Activated B cell treated with CpG ODN at 0.5 μM for 24 hours (primary cell): ENCODE results near the gene METTL4. TPM values are rescaled to one million over a fixed set of nuclear protein-coding genes. Genes with fewer than 3 reads are reported as not detected.
A peak's percentile ranks its signal among the peaks of the same experiment; 100 is the strongest.

Source experiments
- ATAC-seq: fragments of 200-7000 bp; cut with Tn5 transposase; one replicate; pipeline ENCODE4 v1.10.0; 2021; ENCODE audit warnings: low read depth, mild to moderate bottlenecking, moderate library complexity
- CTCF ChIA-PET: fragments of 350-600 bp; sonication (Branson Sonifier 250); formaldehyde crosslinking; loops from one replicate; lab custom pipeline; 2021; ENCODE audit warnings: antibody characterized with exemption; lab: Charles Lee
- POLR2A ChIA-PET: fragments of 350-600 bp; sonication (Branson Sonifier 250); formaldehyde crosslinking; loops from one replicate; lab custom pipeline; 2021; ENCODE audit warnings: antibody characterized with exemption; lab: Charles Lee
- DNase-seq: peaks from one replicate; pipeline ENCODE4 v3.0.0; 2022
- H3K27ac Mint-ChIP-seq: one replicate; pipeline ENCODE4 v1.8.0; 2020; ENCODE audit warnings: mixed read lengths
- H3K27me3 Mint-ChIP-seq: one replicate; pipeline ENCODE4 v1.8.0; 2021; ENCODE audit warnings: mixed read lengths
- H3K36me3 Mint-ChIP-seq: one replicate; pipeline ENCODE4 v1.8.0; 2021; ENCODE audit warnings: low read depth, mixed read lengths
- H3K4me1 Mint-ChIP-seq: one replicate; pipeline ENCODE4 v1.8.0; 2021; ENCODE audit warnings: mixed read lengths
- H3K4me3 Mint-ChIP-seq: one replicate; pipeline ENCODE4 v1.8.0; 2020; ENCODE audit warnings: mild to moderate bottlenecking, mixed read lengths
- H3K9me3 Mint-ChIP-seq: one replicate; pipeline ENCODE4 v1.8.0; 2020; ENCODE audit warnings: mixed read lengths
- intact Hi-C: fragments of 100-400 bp; cut with micrococcal nuclease; formaldehyde crosslinking; loops from one replicate; pipeline ENCODE4 v1.15.1; 2024
- total RNA-seq: library from RNA; stranded (reverse); gene quantifications from 2 replicates; pipeline ENCODE4 v1.2.3, GENCODE V29; 2022
- TF ChIP-seq, protein P1 (sequence below): fragments of 200-600 bp; IDR thresholded peaks from one replicate; pipeline ENCODE4 v1.8.0; 2022; ENCODE audit warnings: antibody characterized with exemption, mild to moderate bottlenecking

Gene METTL4
- total RNA-seq, 1 donor from 2014 or later, result 17.4 TPM

DNA sequence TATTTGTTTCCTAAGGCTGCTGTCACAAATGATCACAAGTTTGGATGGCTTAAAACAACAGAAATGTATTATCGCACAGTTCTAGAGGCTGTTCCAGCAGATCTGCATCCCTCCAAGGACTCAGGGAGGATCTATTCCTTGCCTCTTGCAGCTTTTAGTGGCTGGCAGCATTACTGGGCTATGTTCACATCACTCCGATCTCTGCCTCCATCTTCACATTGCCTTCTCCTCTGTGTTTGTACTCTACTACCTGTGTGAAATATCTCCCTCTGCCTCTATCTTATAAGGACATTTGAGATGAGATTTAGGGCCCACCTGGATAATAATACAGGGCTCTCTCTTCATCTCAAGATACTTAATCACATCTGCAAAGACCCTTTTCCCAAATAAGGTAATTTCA lies 19.0 kb upstream of the METTL4 start:
- Mint-ChIP-seq H3K27ac (peak overlapping the region; percentile 74), H3K27me3 (no peaks in the 10 kb centered on the region), H3K9me3 (no peaks in the 10 kb centered on the region), H3K36me3 (no peaks in the 10 kb centered on the region), H3K4me1 (peaks cover 22% of the 10 kb centered on the region), H3K4me3 (peak overlapping the region; percentile 42)
- intact Hi-C loops, result loop anchor here (2.0 kb wide), 1 partner anchor 14 kb away; no protein-coding TSS in a partner anchor
- POLR2A ChIA-PET, result interaction anchor here (1.0 to 6.2 kb wide), 4 partner anchors 15 to 66 kb away, joined by 4 to 53 read pairs (median 7); partner anchors contain the start of genes METTL4, NDC80 and SMCHD1
- CTCF ChIA-PET, result interaction anchor here (1.2 to 1.4 kb wide), 2 partner anchors 15 to 66 kb away, joined by 3 read pairs; partner anchors contain the start of gene SMCHD1
- TF ChIP-seq, protein P1, sequence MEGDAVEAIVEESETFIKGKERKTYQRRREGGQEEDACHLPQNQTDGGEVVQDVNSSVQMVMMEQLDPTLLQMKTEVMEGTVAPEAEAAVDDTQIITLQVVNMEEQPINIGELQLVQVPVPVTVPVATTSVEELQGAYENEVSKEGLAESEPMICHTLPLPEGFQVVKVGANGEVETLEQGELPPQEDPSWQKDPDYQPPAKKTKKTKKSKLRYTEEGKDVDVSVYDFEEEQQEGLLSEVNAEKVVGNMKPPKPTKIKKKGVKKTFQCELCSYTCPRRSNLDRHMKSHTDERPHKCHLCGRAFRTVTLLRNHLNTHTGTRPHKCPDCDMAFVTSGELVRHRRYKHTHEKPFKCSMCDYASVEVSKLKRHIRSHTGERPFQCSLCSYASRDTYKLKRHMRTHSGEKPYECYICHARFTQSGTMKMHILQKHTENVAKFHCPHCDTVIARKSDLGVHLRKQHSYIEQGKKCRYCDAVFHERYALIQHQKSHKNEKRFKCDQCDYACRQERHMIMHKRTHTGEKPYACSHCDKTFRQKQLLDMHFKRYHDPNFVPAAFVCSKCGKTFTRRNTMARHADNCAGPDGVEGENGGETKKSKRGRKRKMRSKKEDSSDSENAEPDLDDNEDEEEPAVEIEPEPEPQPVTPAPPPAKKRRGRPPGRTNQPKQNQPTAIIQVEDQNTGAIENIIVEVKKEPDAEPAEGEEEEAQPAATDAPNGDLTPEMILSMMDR, result no peak
- DNase-seq, result no peak
- no peak for ATAC-seq

DNA sequence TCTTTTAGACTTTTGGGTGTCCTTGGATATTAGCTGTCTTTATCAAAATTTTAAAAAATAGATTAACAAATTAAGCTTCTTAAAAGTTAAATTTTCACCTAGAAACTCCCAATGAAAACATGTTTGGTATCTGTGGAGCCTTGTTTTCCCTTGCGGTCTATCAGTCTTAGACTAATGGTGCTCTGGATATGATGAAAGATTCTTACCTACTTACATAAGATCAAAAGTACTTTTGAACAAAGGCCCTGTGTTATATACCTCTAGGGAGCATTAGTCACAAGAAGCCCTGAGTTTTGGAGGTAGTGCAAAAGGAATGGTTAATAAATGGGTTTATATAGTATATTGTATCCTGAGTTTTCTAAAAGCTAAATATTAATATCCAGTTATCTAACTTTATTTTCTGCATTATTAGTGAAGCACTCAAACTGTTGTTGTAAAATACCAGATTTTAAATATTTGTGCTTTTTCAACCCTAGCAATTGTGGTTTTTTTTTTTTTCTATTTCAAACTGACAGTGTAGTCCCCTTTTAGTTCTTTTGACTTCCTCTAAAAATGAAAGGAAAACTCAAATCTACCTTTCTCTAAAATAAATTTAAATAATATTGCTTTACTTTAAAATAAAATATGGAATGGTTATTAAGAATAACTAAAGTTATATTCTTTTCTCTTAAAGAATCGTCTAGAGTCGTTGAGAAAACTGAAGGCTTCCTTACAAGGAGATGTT lies 18.2 kb upstream of the METTL4 start:
- ChIA-PET POLR2A (interaction anchor here (0.7 to 6.2 kb wide), 8 partner anchors 10 to 326 kb away, joined by 3 to 53 read pairs (median 7); partner anchors contain the start of genes METTL4, NDC80 and SMCHD1), CTCF (interaction anchor here (0.6 to 1.4 kb wide), 3 partner anchors 16 to 66 kb away, joined by 3 read pairs; partner anchors contain the start of gene SMCHD1)
- H3K4me3 Mint-ChIP-seq, result peak overlapping the region; percentile 46
- H3K27ac Mint-ChIP-seq, result peak overlapping the region; percentile 74
- no peak for DNase-seq
- H3K36me3 Mint-ChIP-seq, result no peaks in the 10 kb centered on the region
- TF ChIP-seq, protein P1, result no peak
- H3K9me3 Mint-ChIP-seq, result no peaks in the 10 kb centered on the region
- intact Hi-C loops, result loop anchor here (1.0 to 2.0 kb wide), 3 partner anchors 15 to 47 kb away; partner anchors contain the start of genes METTL4 and NDC80
- peak; percentile 80 for ATAC-seq
- peaks cover 22% of the 10 kb centered on the region for H3K4me1 Mint-ChIP-seq
- H3K27me3 Mint-ChIP-seq, result no peaks in the 10 kb centered on the region

DNA sequence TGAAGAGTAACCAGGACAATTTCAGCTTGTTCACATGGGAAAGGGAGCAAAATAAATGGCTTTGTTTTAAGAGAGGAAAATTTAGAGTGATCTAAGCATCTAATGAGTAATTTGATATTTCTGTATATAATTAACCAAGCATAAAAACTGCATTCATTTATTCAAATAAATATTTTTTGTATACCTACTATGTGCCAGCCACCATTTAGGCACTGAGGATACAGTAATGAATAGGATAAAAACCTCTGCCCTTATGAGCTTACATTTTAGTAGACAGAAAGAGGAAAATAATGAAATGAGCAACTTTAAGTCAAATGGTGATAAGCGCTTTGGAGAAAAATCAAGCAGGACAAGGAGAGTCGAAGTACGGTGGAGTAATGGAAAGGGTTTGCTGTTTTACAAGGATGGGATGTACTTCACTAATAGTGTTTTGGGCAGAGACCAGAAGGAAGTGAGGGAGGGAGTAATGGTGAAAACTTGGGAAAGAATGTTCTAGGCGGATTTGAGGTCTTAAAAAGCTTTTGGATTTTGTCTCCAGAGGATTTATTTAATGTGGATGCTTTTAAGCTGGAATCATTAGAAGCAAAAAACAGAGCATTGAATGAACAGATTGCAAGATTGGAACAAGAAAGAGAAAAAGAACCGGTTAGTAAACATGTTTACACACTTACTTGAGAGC lies 17.5 kb upstream of the METTL4 start:
- TF ChIP-seq, protein P1, result no peak
- Mint-ChIP-seq H3K4me3 (peak overlapping the region; percentile 9), H3K27me3 (no peaks in the 10 kb centered on the region), H3K9me3 (no peaks in the 10 kb centered on the region), H3K27ac (peak overlapping the region; percentile 61), H3K36me3 (no peaks in the 10 kb centered on the region), H3K4me1 (peaks cover 22% of the 10 kb centered on the region)
- no peak for DNase-seq
- ATAC-seq, result no peak
- CTCF ChIA-PET, result interaction anchor here (0.6 to 1.4 kb wide), 3 partner anchors 17 to 67 kb away, joined by 3 read pairs; partner anchors contain the start of gene SMCHD1
- POLR2A ChIA-PET, result interaction anchor here (0.7 to 6.2 kb wide), 7 partner anchors 9 to 327 kb away, joined by 3 to 53 read pairs (median 7); partner anchors contain the start of genes METTL4, NDC80 and SMCHD1
- intact Hi-C loops, result loop anchor here (1.0 to 2.0 kb wide), 2 partner anchors 18 to 47 kb away; partner anchors contain the start of genes METTL4 and NDC80

DNA sequence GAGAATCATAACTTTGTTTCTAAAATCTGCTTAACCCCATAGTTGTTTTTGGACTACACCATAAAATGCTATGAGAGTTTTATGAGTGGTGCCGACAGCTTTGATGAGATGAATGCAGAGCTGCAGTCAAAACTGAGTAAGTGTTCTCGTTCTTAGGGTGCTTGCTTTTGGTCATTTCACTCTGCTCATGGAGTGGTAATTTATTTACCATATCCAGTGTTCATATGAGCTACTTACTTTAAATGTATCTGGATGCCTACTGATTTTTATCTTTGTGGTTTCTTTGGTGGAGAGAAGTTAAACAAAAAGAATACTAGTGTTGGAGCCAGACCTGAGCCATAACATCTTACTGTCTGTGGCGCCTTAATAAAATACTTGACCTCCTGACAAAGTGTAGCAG lies 16.5 kb upstream of the METTL4 start:
- POLR2A ChIA-PET, result interaction anchor here (6.2 kb wide), 1 partner anchor 69 kb away, joined by 53 read pairs; the partner anchor contains the start of gene SMCHD1
- H3K4me1 Mint-ChIP-seq, result peaks cover 22% of the 10 kb centered on the region
- H3K27ac Mint-ChIP-seq, result no peak overlapping the region
- H3K9me3 Mint-ChIP-seq, result no peaks in the 10 kb centered on the region
- H3K36me3 Mint-ChIP-seq, result no peaks in the 10 kb centered on the region
- CTCF ChIA-PET, result no interaction called here
- ATAC-seq (no peak), DNase-seq (no peak)
- H3K27me3 Mint-ChIP-seq, result no peaks in the 10 kb centered on the region
- TF ChIP-seq, protein P1, result no peak
- H3K4me3 Mint-ChIP-seq, result no peak overlapping the region
- intact Hi-C loops, result loop anchor here (2.0 kb wide), 1 partner anchor 17 kb away; the partner anchor contains the start of genes METTL4 and NDC80
